Mesenchymal stem cell (in vitro differentiated cells and primary cell): ENCODE results near the gene F2RL1.
"Not testable (repeated sequence)": the region's sequence is repeated elsewhere in the genome, so short reads cannot be mapped to it uniquely, and the experiment has no call there.

Experiments used
- DNase-seq: peaks from one replicate; pipeline ENCODE4 v3.0.0-alpha.2; 2013
- H2AFZ ChIP-seq: one replicate; pipeline ENCODE4 v1.6.1; 2013; ENCODE audit warnings: low read depth, mild to moderate bottlenecking, control low read depth, inconsistent platforms, low read length, moderate library complexity
- H2AK5ac ChIP-seq: 2 replicates; pipeline ENCODE4 v1.6.1; 2013; ENCODE audit warnings: low read length, moderate library complexity, mild to moderate bottlenecking, inconsistent platforms; ENCODE audit not compliant: severe bottlenecking
- H2BK120ac ChIP-seq: one replicate; pipeline ENCODE4 v1.6.1; 2013; ENCODE audit warnings: low read depth, mild to moderate bottlenecking, inconsistent platforms, low read length, moderate library complexity
- H2BK12ac ChIP-seq, 2 experiments: one replicate each; pipeline ENCODE4 v1.6.1; 2013; ENCODE audit warnings: inconsistent platforms in 2 of 2, low read length in 2 of 2, mild to moderate bottlenecking in 2 of 2, moderate library complexity in 2 of 2, control low read depth in 1 of 2
- H2BK15ac ChIP-seq: one replicate; pipeline ENCODE4 v1.6.1; 2013; ENCODE audit warnings: mild to moderate bottlenecking, low read depth, inconsistent platforms; ENCODE audit not compliant: poor library complexity, severe bottlenecking
- H2BK5ac ChIP-seq: 2 replicates; pipeline ENCODE4 v1.6.1; 2013; ENCODE audit warnings: low read depth, mild to moderate bottlenecking, low read length, control low read depth, inconsistent platforms; ENCODE audit not compliant: poor library complexity, severe bottlenecking
- H3K14ac ChIP-seq, 2 experiments: one replicate each; pipeline ENCODE4 v1.6.1; 2013; ENCODE audit warnings: inconsistent platforms in 2 of 2, low read length in 2 of 2, control low read depth in 1 of 2, mild to moderate bottlenecking in 1 of 2, moderate library complexity in 1 of 2
- H3K18ac ChIP-seq, 2 experiments: one replicate each; pipeline ENCODE4 v1.6.1; 2013; ENCODE audit warnings: inconsistent platforms in 2 of 2, low read length in 2 of 2, control low read depth in 1 of 2, low read depth in 1 of 2, mild to moderate bottlenecking in 1 of 2
- H3K23ac ChIP-seq, 2 experiments: one replicate each; pipeline ENCODE4 v1.6.1; 2013; ENCODE audit warnings: inconsistent platforms in 2 of 2, low read length in 2 of 2, mild to moderate bottlenecking in 2 of 2, moderate library complexity in 2 of 2, control low read depth in 1 of 2
- H3K27ac ChIP-seq: 2 replicates; pipeline ENCODE4 v1.5.1; 2013; ENCODE audit warnings: mild to moderate bottlenecking, moderate library complexity, low read length, control low read depth, inconsistent platforms; ENCODE audit not compliant: poor library complexity, severe bottlenecking
- H3K27me3 ChIP-seq, 2 experiments: 2 replicates each; pipeline versions ENCODE4 v1.6.1 to v1.7.0; 2013; ENCODE audit warnings: low read length in 2 of 2, mild to moderate bottlenecking in 2 of 2, moderate library complexity in 2 of 2, control low read depth in 1 of 2, inconsistent platforms in 1 of 2; ENCODE audit not compliant: control insufficient read depth in 1 of 2, insufficient read depth in 1 of 2
- H3K36me3 ChIP-seq, 2 experiments: 2 replicates each; pipeline versions ENCODE4 v1.6.1 to v1.7.0; 2013; ENCODE audit warnings: low read length in 2 of 2, control low read depth in 1 of 2, inconsistent platforms in 1 of 2, low read depth in 1 of 2, mild to moderate bottlenecking in 1 of 2; ENCODE audit not compliant: insufficient read depth in 2 of 2, control insufficient read depth in 1 of 2
- H3K4ac ChIP-seq, 2 experiments: one replicate each; pipeline ENCODE4 v1.6.1; 2013; ENCODE audit warnings: inconsistent platforms in 2 of 2, low read length in 2 of 2, mild to moderate bottlenecking in 2 of 2, moderate library complexity in 2 of 2, control low read depth in 1 of 2, low read depth in 1 of 2
- H3K4me1 ChIP-seq: 2 replicates; pipeline ENCODE4 v1.6.1; 2013; ENCODE audit warnings: low read depth, low read length, control low read depth; ENCODE audit not compliant: control insufficient read depth, insufficient read depth
- H3K4me2 ChIP-seq: 2 replicates; pipeline ENCODE4 v1.6.1; 2013; ENCODE audit warnings: low read length, mild to moderate bottlenecking, inconsistent platforms; ENCODE audit not compliant: poor library complexity, severe bottlenecking
- H3K4me3 ChIP-seq, 2 experiments: 2 replicates each; pipeline versions ENCODE4 v1.5.1 to v1.7.0; 2013; ENCODE audit warnings: low read length in 2 of 2, mild to moderate bottlenecking in 2 of 2, control low read depth in 1 of 2, low read depth in 1 of 2; ENCODE audit not compliant: insufficient read depth in 1 of 2
- H3K79me1 ChIP-seq: replicated peaks from 2 replicates; pipeline ENCODE4 v1.6.1; 2013; ENCODE audit warnings: mild to moderate bottlenecking, control low read depth, low read length, inconsistent platforms; ENCODE audit not compliant: poor library complexity, severe bottlenecking
- H3K9ac ChIP-seq: 2 replicates; pipeline ENCODE4 v1.7.0; 2013; ENCODE audit warnings: mild to moderate bottlenecking, low read length, moderate library complexity
- H3K9me3 ChIP-seq: 2 replicates; pipeline ENCODE4 v1.7.0; 2013; ENCODE audit warnings: mild to moderate bottlenecking, low read length; ENCODE audit not compliant: control insufficient read depth
- H4K8ac ChIP-seq: one replicate; pipeline ENCODE4 v1.6.1; 2013; ENCODE audit warnings: inconsistent platforms, mild to moderate bottlenecking, low read length, moderate library complexity
- H4K91ac ChIP-seq: one replicate; pipeline ENCODE4 v1.6.1; 2013; ENCODE audit warnings: mild to moderate bottlenecking, low read length, inconsistent platforms
- WGBS: methylation state at CpG from one replicate; pipeline ENCODE4 v1.1.7; 2013; ENCODE audit warnings: mixed read lengths; 5-methylcytosine and 5-hydroxymethylcytosine counted together

The F2RL1 gene

DNA sequence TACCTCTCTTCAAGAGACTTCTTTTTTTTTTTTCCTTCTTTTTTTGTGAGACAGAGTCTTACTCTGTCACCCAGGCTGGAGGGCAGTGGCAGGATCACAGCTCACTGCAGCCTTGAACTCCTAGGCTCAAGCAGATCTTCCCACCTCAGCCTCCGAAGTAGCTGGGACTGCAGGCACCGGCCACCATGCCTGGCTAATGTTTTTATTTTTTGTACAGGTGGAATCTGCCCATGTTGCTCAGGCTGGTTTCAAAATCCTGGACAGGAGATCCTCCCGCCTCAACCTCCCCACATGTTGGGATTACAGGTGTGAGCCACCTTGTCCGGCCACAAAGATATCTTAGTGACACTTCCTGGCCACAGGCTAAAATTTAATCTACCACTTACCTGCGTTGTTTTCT is 42.9 kb upstream of the F2RL1 start:
- no peak overlapping the region for H4K8ac ChIP-seq
- peak overlapping the region in 1 of 2 experiments; percentile 69 for H2BK12ac ChIP-seq
- H3K9ac ChIP-seq: no peak overlapping the region
- H3K4me2 ChIP-seq: no peak overlapping the region
- no peaks in the 10 kb centered on the region for H3K9me3 ChIP-seq
- 82% methylated on average over 5 of the region's 5 CpGs for WGBS
- no peak overlapping the region for H4K91ac ChIP-seq
- no peaks in the 10 kb centered on the region for H3K36me3 ChIP-seq
- no peak overlapping the region for H3K27ac ChIP-seq
- no peak overlapping the region for H2AK5ac ChIP-seq
- H2BK120ac ChIP-seq: no peak overlapping the region
- H3K4me3 ChIP-seq: no peak overlapping the region
- DNase-seq: no peak
- H3K4ac ChIP-seq: no peak overlapping the region
- H2BK5ac ChIP-seq: no peak overlapping the region
- H3K14ac ChIP-seq: no peak overlapping the region
- no peaks in the 10 kb centered on the region for H3K27me3 ChIP-seq
- no peaks in the 10 kb centered on the region for H3K79me1 ChIP-seq
- peak overlapping the region; percentile 80 for H2BK15ac ChIP-seq
- H2AFZ ChIP-seq: no peak overlapping the region
- H3K23ac ChIP-seq: no peak overlapping the region
- H3K4me1 ChIP-seq: peaks cover 1% of the 10 kb centered on the region
- H3K18ac ChIP-seq: no peak overlapping the region

GRCh38 chr5:76776391-76776790 is 42.4 kb upstream of the F2RL1 start:
- Histone ChIP-seq H3K9ac (no peak overlapping the region), H3K9me3 (no peaks in the 10 kb centered on the region), H3K27ac (no peak overlapping the region), H2BK12ac (no peak overlapping the region), H3K4ac (no peak overlapping the region), H3K79me1 (no peaks in the 10 kb centered on the region), H2BK120ac (no peak overlapping the region), H3K27me3 (no peaks in the 10 kb centered on the region), H2BK5ac (no peak overlapping the region), H2BK15ac (no peak overlapping the region), H3K14ac (no peak overlapping the region), H2AK5ac (no peak overlapping the region), H3K18ac (no peak overlapping the region), H3K4me3 (no peak overlapping the region), H3K36me3 (no peaks in the 10 kb centered on the region), H4K8ac (no peak overlapping the region), H3K4me2 (no peak overlapping the region), H3K23ac (no peak overlapping the region), H3K4me1 (peaks cover 1% of the 10 kb centered on the region), H2AFZ (no peak overlapping the region), H4K91ac (no peak overlapping the region)
- no peak for DNase-seq
- WGBS: no CpG with 5 or more reads among the region's 2 CpGs

- H2AK5ac ChIP-seq, H3K4ac ChIP-seq, H2AFZ ChIP-seq, H3K9ac ChIP-seq, H3K79me1 ChIP-seq, H2BK12ac ChIP-seq, H4K8ac ChIP-seq, H3K36me3 ChIP-seq, H3K4me2 ChIP-seq, H3K14ac ChIP-seq, H2BK15ac ChIP-seq, DNase-seq, H3K4me1 ChIP-seq, H2BK5ac ChIP-seq, H3K23ac ChIP-seq, H3K27ac ChIP-seq, H3K27me3 ChIP-seq, H3K18ac ChIP-seq, H3K9me3 ChIP-seq, H4K91ac ChIP-seq, H2BK120ac ChIP-seq, H3K4me3 ChIP-seq: not testable (repeated sequence)
- WGBS: over 99% methylated on average over 4 of the region's 4 CpGs
Observed at GRCh38 chr5:76780616-76781015, 38.2 kb upstream of the F2RL1 start.

DNA sequence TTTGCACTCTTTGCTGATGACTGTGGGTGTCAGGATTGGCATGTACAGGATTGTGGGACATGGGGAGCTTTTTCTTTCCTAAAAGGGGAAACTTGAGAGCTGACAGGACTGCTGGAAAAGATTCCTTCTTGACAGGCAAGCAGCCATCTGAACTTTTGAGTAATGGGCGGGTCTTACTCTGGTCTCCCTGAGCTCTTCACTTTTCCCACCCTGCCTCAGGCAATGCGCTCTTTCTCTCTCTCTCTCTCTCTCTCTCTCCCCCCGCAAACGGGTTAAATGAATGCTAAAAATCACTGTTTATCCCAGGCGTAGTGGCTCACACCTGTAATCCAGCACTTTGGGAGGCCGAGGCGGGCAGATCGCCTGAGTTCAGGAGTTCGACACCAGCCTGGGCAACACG is 37.1 kb upstream of the F2RL1 start:
- H2AK5ac ChIP-seq: no peak overlapping the region
- no peaks in the 10 kb centered on the region for H3K36me3 ChIP-seq
- 91% methylated on average over 10 of the region's 10 CpGs for WGBS
- H3K4me2 ChIP-seq: no peak overlapping the region
- no peak overlapping the region for H2BK12ac ChIP-seq
- no peak for DNase-seq
- H3K14ac ChIP-seq: no peak overlapping the region
- H3K27ac ChIP-seq: no peak overlapping the region
- H4K91ac ChIP-seq: no peak overlapping the region
- no peak overlapping the region for H3K4me3 ChIP-seq
- H2BK120ac ChIP-seq: no peak overlapping the region
- no peak overlapping the region for H3K4ac ChIP-seq
- no peaks in the 10 kb centered on the region for H3K79me1 ChIP-seq
- H3K9me3 ChIP-seq: no peaks in the 10 kb centered on the region
- H2AFZ ChIP-seq: no peak overlapping the region
- H3K4me1 ChIP-seq: peaks cover 3% of the 10 kb centered on the region
- no peak overlapping the region for H4K8ac ChIP-seq
- no peak overlapping the region for H3K9ac ChIP-seq
- no peaks in the 10 kb centered on the region for H3K27me3 ChIP-seq
- H2BK5ac ChIP-seq: no peak overlapping the region
- no peak overlapping the region for H2BK15ac ChIP-seq
- no peak overlapping the region for H3K18ac ChIP-seq
- H3K23ac ChIP-seq: no peak overlapping the region
